Stimulated activated CD4-positive, alpha-beta T cell treated with anti-CD3 and anti-CD28 coated beads, Interleukin-15, amount 100 ng/mL, for 1 hour (primary cell): ENCODE results near the gene TMC4.
"Not testable (repeated sequence)": the region's sequence is repeated elsewhere in the genome, so short reads cannot be mapped to it uniquely, and the experiment has no call there.

Source experiments
- DNase-seq, 2 donors: peaks; one replicate each; pipeline ENCODE4 v3.0.0-alpha.2; 2020; ENCODE audit warnings: low read depth in 1 of 2, low spot score in 1 of 2

The TMC4 gene

GRCh38 chr19:54179262-54179852, 6.4 kb upstream of the TMC4 start:
- no peak for DNase-seq

- DNase-seq = no peak
Measured at GRCh38 chr19:54178581-54179261, 5.8 kb upstream of the TMC4 start.

- DNase-seq = no peak
Measured at GRCh38 chr19:54173951-54174834, 1.2 kb upstream of the TMC4 start.

- DNase-seq = no peak
Measured at GRCh38 chr19:54173359-54173699, 369 bp upstream of the TMC4 start.

DNA sequence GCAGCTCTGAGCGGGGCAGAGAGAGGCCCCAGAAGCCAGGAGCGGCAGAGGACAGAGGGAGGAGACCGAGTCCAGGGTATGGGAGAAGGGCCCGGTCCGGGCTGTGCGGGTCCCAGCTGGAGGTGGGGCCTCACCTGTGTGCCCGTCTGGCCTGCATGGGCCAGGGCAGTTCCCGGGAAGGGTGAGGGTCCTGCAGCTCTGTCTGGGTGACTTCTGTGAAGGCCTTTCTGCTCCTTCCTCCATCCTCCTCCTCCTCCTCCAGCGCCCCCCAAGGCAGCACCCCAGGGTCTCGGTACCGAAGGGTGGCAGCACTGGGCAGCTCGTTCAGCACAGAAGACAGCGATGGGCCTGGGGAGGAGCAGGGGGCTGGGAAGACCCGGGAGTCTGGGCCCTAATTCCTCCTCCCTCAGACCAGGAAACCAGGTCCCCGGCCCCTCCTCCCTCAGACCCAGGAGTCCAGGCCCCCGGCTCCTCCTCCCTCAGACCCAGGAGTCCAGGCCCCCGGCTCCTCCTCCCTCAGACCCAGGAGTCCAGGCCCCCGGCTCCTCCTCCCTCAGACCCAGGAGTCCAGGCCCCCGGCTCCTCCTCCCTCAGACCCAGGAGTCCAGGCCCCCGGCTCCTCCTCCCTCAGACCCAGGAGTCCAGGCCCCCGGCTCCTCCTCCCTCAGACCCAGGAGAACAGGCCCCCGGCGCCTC, 1.1 kb downstream of the TMC4 start:
- DNase-seq = not testable (repeated sequence)

DNA sequence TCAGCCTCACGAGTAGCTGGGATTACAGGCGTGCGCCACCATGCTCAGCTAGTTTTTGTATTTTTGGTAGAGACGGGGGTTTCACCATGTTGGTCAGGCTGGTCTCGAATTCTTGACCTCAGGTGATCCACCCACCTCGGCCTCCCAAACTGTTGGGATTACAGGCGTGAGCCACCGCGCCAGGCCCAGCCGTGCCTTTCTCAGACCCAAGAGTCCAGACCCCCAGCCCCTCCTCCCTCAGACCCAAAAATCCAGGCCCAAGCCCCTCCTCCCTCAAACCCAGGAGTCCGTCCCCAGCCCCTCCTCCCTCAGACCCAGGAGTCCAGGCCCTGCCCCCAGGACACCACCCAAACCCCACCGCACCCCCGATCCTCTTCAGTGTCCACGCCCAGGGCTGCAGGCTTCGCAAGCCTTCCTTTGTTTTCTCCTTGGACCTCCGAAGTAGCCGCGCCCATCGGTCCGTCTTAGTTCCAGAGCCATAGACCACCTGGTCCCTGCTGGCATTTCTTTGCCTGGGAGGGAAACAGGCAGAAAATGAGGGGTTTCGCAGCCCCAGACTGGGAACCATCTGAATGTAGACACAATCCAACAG, 3.7 kb downstream of the TMC4 start:
- DNase-seq = no peak

- peak; percentile 77 to 90 for DNase-seq
Measured at GRCh38 chr19:54168174-54168917, 4.6 kb downstream of the TMC4 start.

DNA sequence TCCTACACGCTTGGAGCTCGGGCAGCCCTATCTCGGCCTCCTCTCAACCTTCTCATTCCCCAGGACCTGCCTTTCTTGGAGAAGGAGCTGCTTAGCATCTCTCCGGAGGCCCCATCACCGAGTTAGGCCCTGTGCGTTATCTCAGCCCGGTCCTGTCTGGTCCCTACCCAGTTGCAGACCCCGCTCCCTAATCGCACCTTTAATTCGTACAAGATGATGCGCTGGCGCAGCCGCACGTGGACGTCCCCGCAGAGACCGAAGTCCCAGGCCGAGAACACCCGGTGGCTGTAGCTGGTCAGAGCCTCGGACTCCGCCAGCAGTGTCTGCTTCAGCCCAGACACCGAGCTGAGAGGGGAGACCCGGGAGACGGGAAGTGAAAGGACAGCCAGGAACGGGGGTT, 7.7 kb downstream of the TMC4 start:
- no peak for DNase-seq

DNA sequence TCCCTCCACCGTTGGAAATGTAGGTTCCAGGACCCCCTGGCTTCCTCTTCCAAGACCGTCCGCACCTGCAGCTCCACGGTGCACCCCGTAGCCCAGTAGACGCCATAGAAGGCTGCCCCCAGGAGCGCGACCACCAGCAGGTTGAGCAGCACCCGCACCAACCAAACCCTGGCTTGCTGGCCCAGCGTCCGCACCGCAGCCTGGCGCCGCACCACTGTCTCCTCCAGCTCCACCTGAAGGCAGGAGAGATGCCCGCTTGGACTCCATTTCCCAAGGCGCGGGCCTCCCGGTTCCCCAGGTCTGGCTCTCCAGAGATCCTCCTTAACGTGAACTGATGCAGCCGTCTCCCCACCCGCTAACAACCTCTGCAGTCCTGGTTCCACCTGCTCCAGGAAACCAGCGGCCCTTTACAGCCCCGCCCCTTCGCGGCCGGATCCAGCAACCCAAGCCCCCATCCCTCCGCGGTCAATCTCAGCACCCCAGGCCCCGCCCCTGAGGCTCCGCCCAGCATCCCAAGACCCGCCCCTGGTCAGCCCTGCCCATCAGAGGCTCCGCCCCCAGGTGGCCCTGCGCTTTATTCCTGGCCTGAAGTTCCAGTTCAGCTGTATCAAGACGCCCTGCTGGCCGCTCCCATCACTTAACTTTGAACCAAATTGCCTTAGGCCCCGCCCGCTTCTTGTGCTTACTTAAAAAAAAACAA, 8.4 kb downstream of the TMC4 start:
- peak in 1 of 2 donors; percentile 31 for DNase-seq

GRCh38 chr19:54162884-54163283, 10.1 kb downstream of the TMC4 start:
- no peak for DNase-seq

DNA sequence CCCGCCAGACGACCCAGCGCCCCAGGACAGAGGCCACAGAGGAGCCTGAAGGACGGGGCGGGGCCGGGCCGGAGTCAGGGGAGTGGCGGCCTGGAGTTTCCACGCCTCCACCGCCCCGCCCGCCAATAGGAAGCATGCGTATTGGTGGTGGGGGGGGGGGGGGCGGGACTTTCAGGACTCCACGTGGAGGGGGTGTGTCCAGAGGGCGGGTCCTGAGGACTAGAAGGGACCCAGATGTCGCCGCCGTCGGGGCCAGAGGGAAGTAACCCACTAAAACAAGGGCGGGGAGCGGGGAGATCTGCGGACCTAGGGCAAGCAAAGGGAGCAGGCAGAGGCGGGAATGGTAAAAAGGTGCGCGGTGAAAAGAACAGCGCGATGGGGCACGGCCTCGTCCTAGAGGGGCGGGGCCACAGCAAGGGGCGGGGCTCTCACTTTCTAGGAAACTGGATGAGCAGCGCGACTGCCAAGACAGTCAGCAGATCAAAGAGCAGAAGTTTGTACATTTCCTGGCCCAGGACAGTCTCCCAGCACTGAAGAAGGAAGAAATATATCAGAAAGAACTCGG, 10.6 kb downstream of the TMC4 start:
- peak; percentile 64 to 73 for DNase-seq

DNA sequence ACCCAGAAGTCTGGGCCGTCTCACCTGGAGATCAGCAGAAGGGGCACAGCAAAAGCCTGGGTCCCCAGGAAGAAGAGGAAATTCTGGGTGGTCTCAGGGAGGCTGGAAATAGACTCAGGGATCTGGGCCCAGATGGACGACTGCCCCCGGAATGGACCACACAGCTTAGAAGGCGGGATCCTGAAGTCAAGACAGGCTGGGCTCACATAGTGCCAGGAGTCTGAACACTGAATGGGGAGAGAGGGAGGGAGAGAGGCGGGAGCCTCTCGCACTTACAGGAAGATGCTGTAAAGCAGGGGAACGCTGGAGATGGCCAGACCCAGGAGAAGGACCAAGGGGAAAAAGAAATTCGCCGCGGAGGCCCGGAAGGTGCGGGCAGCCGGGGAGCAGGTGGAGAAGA, 12.1 kb downstream of the TMC4 start:
- DNase-seq = no peak

GRCh38 chr19:54160182-54160811, 12.7 kb downstream of the TMC4 start:
- DNase-seq = no peak

DNA sequence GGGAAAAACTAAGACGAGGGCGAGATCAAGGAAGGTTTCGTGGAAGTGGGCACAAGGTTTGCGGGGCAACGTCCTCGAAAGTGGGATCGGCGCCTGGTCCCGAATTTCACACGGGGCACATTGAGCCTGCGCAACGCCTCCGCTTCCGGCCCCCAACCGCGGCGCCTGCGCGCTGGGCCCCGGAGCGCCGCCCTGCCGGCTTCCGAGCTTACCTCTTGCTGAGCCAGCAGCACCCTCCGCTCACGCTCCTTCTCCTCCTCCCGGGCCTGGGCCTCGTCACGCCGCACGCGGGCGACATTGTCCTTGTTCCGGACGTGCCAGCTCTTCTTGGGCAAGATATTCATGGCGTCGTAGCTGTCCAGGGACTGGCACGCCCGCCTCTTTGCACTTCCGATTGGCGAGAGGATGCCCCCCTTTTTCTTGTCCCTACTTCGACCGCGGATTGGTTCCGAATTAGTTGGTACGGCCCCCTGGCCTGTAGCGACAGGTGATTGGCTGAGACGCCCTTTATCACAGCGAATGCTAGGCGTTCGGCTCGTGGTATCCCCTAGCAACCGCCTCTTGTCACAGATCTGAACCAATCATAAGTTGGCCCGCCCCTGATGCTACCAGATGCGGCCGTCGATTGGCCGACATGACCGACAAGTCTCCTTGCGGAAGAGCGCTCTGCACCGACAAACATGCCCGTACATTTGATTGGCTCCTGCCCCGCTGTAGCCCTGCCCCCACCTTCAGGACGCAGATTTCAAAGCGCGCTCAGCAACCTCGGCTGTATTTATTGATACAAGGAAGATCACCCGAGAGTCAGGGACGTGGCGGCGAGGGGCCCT, 13.4 kb downstream of the TMC4 start, which contains the start of gene LENG1:
Gene LENG1 (minus strand): TSS at position 370 of the 830 bp plus-strand sequence. CDS start 26 bp downstream, at position 344.
- DNase-seq = peak; percentile 87 to 97

DNA sequence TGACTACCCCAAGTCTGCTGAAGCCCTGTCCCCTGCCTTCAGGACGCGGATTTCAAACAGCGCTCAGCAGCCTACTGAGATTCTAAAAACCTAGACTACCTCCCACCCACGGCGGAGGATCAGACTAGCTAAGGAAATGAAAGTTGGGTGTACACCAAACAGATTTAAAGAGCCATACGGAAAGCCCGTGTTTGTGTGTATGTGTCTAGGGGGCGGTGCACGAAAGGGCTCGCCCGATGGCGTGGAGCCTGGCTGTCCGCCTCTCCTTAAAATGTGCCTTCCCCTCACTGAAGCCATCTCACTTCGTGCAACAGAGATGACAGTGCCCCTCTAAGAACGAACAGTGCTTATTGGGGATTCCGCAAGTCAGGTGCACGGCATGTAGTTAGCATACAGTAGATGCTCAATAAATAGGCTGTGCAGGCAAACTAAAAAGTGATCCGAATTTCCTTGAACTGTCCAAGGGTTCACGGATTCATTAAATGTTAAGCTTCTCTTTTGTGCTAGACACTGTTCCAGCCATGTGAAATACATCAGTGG, 14.1 kb downstream of the TMC4 start:
- DNase-seq = no peak

- no peak for DNase-seq
Measured at GRCh38 chr19:54156953-54157352, 16.0 kb downstream of the TMC4 start.

DNA sequence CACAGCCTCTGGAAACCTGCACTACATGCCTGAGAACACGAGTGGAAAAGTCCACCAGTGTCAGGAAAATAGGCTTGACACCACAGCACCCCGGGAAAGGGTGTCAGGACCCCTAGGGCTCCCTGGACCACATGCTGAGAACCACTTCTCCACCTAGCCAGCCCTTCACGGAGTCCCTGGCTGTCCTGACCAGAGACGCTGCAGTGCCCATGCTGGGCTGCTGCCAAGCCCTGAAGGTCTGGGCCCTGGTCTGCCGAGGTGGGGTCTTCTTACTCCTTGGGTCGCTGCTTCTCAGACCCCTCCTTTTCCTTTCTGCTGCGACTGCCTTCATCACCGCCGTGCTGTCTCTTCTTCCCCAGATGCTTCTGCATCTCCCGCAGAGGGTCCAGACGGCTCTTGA, 16.5 kb downstream of the TMC4 start:
- no peak for DNase-seq

DNA sequence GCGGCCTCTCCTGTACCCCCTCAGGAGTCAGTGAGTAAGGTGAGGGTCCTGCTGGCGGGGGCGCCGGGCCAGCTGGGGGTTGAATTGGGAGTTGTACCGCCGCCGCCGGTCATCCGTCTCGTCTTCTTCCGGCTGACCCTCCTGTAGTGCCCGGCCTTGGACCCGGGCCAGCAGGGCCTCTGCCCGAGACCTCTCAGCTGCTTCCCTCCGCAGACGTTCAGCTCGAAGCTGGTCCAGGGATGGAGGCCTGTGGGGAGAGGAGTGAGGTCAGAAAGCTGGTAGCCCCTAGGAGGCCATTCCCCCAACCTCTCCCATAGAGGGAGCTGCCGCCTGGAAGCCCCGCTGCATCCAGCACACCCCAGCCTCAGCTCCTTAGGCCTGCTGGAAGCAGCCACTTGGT, 17.3 kb downstream of the TMC4 start:
- no peak for DNase-seq
